SU-DHL-6 (cell line): ENCODE results near the gene DOC2A.

Experiments
- H2AFZ ChIP-seq: fragments of 200-600 bp; sonication (generic); 2 replicates; pipeline ENCODE4 v1.6.1; 2014; ENCODE audit warnings: low read depth, mild to moderate bottlenecking, moderate library complexity, mixed read lengths, antibody characterized with exemption, low read length; ENCODE audit not compliant: severe bottlenecking
- H3F3A ChIP-seq: fragments of 200-600 bp; shearing (Covaris generic); 2 replicates; pipeline ENCODE4 v1.6.0; 2016; ENCODE audit warnings: antibody characterized with exemption, mild to moderate bottlenecking; ENCODE audit not compliant: insufficient read depth
- H3K27ac ChIP-seq: fragments of 200-600 bp; sonication (generic); 2 replicates; pipeline ENCODE4 v1.5.1; 2016; ENCODE audit warnings: low read depth, mild to moderate bottlenecking, low read length, moderate library complexity, mixed read lengths
- H3K27me3 ChIP-seq: fragments of 200-600 bp; sonication (generic), shearing (Covaris generic); 2 replicates; pipeline ENCODE4 v1.6.0; 2014; ENCODE audit warnings: mild to moderate bottlenecking, low read length
- H3K36me3 ChIP-seq: fragments of 200-600 bp; sonication (generic); 2 replicates; pipeline ENCODE4 v1.6.1; 2014; ENCODE audit warnings: mild to moderate bottlenecking, low read length, mixed read lengths
- H3K4me2 ChIP-seq: fragments of 300-600, 200-600 bp; shearing (Covaris generic), sonication (generic); 2 replicates; pipeline ENCODE4 v1.6.0; 2014; ENCODE audit warnings: low read length, low read depth, mild to moderate bottlenecking; ENCODE audit not compliant: poor library complexity, severe bottlenecking
- H3K4me3 ChIP-seq: fragments of 200-600 bp; sonication (generic); 2 replicates; pipeline ENCODE4 v1.5.1; 2014; ENCODE audit warnings: antibody characterized with exemption, low read length, mild to moderate bottlenecking, mixed read lengths; ENCODE audit not compliant: insufficient read depth, poor library complexity, severe bottlenecking
- H3K79me2 ChIP-seq: fragments of 200-600 bp; sonication (generic); 2 replicates; pipeline ENCODE4 v1.6.1; 2014; ENCODE audit warnings: mild to moderate bottlenecking, low read length, moderate library complexity; ENCODE audit not compliant: insufficient read depth
- H3K9ac ChIP-seq: fragments of 200-600 bp; sonication (generic); 2 replicates; pipeline ENCODE4 v1.7.0; 2014; ENCODE audit warnings: mild to moderate bottlenecking, low read length
- H3K9me2 ChIP-seq: fragments of 200-600 bp; sonication (generic); replicated peaks from 2 replicates; pipeline ENCODE4 v1.6.1; 2014; ENCODE audit warnings: low read length; ENCODE audit not compliant: insufficient read depth
- H3K9me3 ChIP-seq: fragments of 200-600 bp; sonication (generic); 2 replicates; pipeline ENCODE4 v1.6.1; 2014; ENCODE audit warnings: low read length, mixed read lengths; ENCODE audit not compliant: insufficient read depth
- H4K20me1 ChIP-seq: fragments of 200-600 bp; sonication (generic); 2 replicates; pipeline ENCODE4 v1.6.1; 2014; ENCODE audit warnings: low read depth, mild to moderate bottlenecking, antibody characterized with exemption, low read length, moderate library complexity, mixed read lengths
- CTCF ChIP-seq: fragments of 200-600 bp; sonication (generic); IDR thresholded peaks from one replicate; pipeline ENCODE4 v1.5.1; 2017; ENCODE audit warnings: antibody characterized with exemption, mild to moderate bottlenecking, low read length, moderate library complexity; ENCODE audit not compliant: insufficient read depth, poor library complexity, severe bottlenecking

The DOC2A gene

GRCh38 chr16:29958756-29959155 lies 52.1 kb downstream of the DOC2A start:
- no peak overlapping the region for H3K4me2 ChIP-seq
- H3K4me3 ChIP-seq = no peak overlapping the region
- no peak overlapping the region for H3K9ac ChIP-seq
- H3K27me3 ChIP-seq = no peaks in the 10 kb centered on the region
- H3K79me2 ChIP-seq = no peaks in the 10 kb centered on the region
- no peaks in the 10 kb centered on the region for H4K20me1 ChIP-seq
- no peaks in the 10 kb centered on the region for H3K36me3 ChIP-seq
- no peak overlapping the region for H2AFZ ChIP-seq
- TF ChIP-seq CTCF = no peak
- H3F3A ChIP-seq = peaks cover 4% of the 10 kb centered on the region; the same call in 1 of the 2 replicates
- H3K9me2 ChIP-seq = no peaks in the 10 kb centered on the region
- no peak overlapping the region for H3K27ac ChIP-seq
- no peaks in the 10 kb centered on the region for H3K9me3 ChIP-seq
